ENCODE data around the gene FHOD1. TPM values are rescaled to one million over a fixed set of nuclear protein-coding genes. Genes with fewer than 3 reads are reported as not detected.

FHOD1 gene
- total RNA-seq, 2 experiments from 2014 or later, result 16.5 to 55.0 TPM

DNA sequence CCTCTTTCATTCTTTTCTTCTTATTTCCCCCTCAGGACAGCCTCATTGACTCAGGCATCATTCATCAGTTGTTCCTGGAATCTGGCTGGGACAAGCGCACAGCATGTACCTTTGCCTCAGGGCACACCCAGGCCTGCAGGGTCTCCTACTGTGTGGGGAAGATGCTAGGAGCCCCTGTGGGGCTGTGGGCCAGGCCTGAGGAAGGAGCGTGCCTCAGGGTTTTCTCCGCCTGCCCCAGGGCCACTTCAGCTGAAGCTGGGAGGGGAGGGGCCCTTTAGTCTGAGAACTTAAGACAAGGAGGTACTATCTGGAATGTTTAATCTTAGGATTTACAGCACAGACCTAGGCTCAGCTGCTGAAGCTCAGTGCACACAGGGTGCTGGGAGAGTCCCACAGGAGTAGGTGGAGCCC, 40.4 kb downstream of the FHOD1 start:
- Histone ChIP-seq H3K9me2 (ENCODE audit: insufficient read depth, low read length) (no peaks in the 10 kb centered on the region), H3K36me3 (ENCODE audit: insufficient read depth, low read length) (peaks cover 27% of the 10 kb centered on the region), H3K79me2 (ENCODE audit: insufficient read depth, low read depth, low read length) (no peaks in the 10 kb centered on the region), H3K4me3 (ENCODE audit: low read depth, low read length, poor library complexity, severe bottlenecking) (no peak overlapping the region), H4K20me1 (ENCODE audit: insufficient read depth, low read length) (no peaks in the 10 kb centered on the region), H3K9me3 (ENCODE audit: low read length) (no peaks in the 10 kb centered on the region), H2AFZ (ENCODE audit: low read length) (no peak overlapping the region), H3K4me2 (ENCODE audit: low read length) (no peak overlapping the region), H3K27ac (ENCODE audit: low read depth, low read length, poor library complexity, severe bottlenecking) (no peak overlapping the region), H3K4me1 (ENCODE audit: insufficient read depth, low read length, poor library complexity, severe bottlenecking) (no peaks in the 10 kb centered on the region)
- ChIA-PET POLR2A (no interaction called here), CTCF (ENCODE audit: unreplicated experiment) (no interaction called here)
- TF ChIP-seq EZH2phosphoT487 (IDR thresholded peaks at IDR 0.05; ENCODE audit: borderline replicate concordance, low read depth, low read length), result no peak
- TF ChIP-seq CTCF (conservative IDR thresholded peaks at IDR 0.05; ENCODE audit: low read length), result no peak
- BruUV-seq (replicated peaks), result no TSS peak
- intact Hi-C loops (cut with micrococcal nuclease; ENCODE audit: unreplicated experiment), result no loop called here
- no peak for DNase-seq (ENCODE audit: low spot score)

DNA sequence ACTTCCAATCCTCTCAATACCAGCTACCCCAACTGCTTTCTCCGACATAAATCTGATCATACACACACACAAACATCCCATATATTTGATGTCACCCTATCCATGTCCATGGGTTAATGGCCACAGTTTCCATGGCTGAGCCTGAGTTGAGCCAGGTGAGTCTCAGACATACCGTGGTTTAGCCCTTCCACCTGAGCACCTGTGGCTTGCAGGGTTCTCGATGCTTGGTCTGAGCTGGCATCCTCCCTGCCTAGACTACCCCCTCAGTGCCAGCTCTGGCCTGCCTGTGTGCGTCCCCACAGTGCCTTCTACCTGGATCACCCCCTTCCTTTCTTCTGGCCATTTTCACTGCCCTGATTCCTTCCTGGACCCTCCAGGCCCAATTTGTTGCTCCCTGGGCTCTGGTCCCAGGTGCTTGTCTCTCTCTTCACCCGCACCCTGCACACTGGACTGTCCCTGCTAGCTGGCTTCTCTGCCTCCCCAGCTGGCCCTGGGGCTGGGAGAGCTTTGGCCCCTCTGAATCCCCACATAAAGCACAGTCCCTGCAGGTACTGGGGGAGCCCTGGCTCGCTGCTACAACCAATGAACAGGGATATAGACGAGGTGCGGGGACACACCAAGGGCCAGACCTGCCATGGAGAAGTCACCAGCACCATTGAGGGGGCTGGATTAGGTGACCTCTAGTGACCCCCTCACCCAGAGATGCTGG, 41.0 kb downstream of the FHOD1 start:
- intact Hi-C loops (cut with micrococcal nuclease; ENCODE audit: unreplicated experiment), result no loop called here
- no peaks in the 10 kb centered on the region for H3K79me2 ChIP-seq (ENCODE audit: insufficient read depth, low read depth, low read length)
- peaks cover 33% of the 10 kb centered on the region for H3K36me3 ChIP-seq (ENCODE audit: insufficient read depth, low read length)
- no peak for DNase-seq (ENCODE audit: low spot score)
- no peaks in the 10 kb centered on the region for H3K9me2 ChIP-seq (ENCODE audit: insufficient read depth, low read length)
- TF ChIP-seq CTCF (conservative IDR thresholded peaks at IDR 0.05; ENCODE audit: low read length) (no peak), EZH2phosphoT487 (IDR thresholded peaks at IDR 0.05; ENCODE audit: borderline replicate concordance, low read depth, low read length) (no peak)
- no peak overlapping the region for H3K4me3 ChIP-seq (ENCODE audit: low read depth, low read length, poor library complexity, severe bottlenecking)
- H3K4me1 ChIP-seq (ENCODE audit: insufficient read depth, low read length, poor library complexity, severe bottlenecking), result no peaks in the 10 kb centered on the region
- no peak overlapping the region for H3K27ac ChIP-seq (ENCODE audit: low read depth, low read length, poor library complexity, severe bottlenecking)
- no peak overlapping the region for H3K4me2 ChIP-seq (ENCODE audit: low read length)
- CTCF ChIA-PET (ENCODE audit: unreplicated experiment), result no interaction called here
- BruUV-seq (replicated peaks), result TSS peak; percentile 54
- POLR2A ChIA-PET, result no interaction called here
- H2AFZ ChIP-seq (ENCODE audit: low read length), result no peak overlapping the region
- H3K9me3 ChIP-seq (ENCODE audit: low read length), result no peaks in the 10 kb centered on the region
- H4K20me1 ChIP-seq (ENCODE audit: insufficient read depth, low read length), result no peaks in the 10 kb centered on the region

GRCh38 chr16:67204076-67204475, 43.2 kb downstream of the FHOD1 start:
- no peaks in the 10 kb centered on the region for H3K79me2 ChIP-seq (ENCODE audit: insufficient read depth, low read depth, low read length)
- H3K27ac ChIP-seq (ENCODE audit: low read depth, low read length, poor library complexity, severe bottlenecking), result no peak overlapping the region
- ChIA-PET POLR2A (no interaction called here), CTCF (ENCODE audit: unreplicated experiment) (interaction anchor here (0.6 kb wide), 1 partner anchor 337 kb away, joined by 3 read pairs; no protein-coding TSS in a partner anchor)
- TF ChIP-seq CTCF (conservative IDR thresholded peaks at IDR 0.05; ENCODE audit: low read length), result no peak
- no peak for TF ChIP-seq EZH2phosphoT487 (IDR thresholded peaks at IDR 0.05; ENCODE audit: borderline replicate concordance, low read depth, low read length)
- no peak for DNase-seq (ENCODE audit: low spot score)
- no peaks in the 10 kb centered on the region for H3K9me3 ChIP-seq (ENCODE audit: low read length)
- H3K36me3 ChIP-seq (ENCODE audit: insufficient read depth, low read length), result peaks cover 50% of the 10 kb centered on the region
- H3K4me3 ChIP-seq (ENCODE audit: low read depth, low read length, poor library complexity, severe bottlenecking), result no peak overlapping the region
- H3K4me2 ChIP-seq (ENCODE audit: low read length), result no peak overlapping the region
- H2AFZ ChIP-seq (ENCODE audit: low read length), result no peak overlapping the region
- intact Hi-C loops (cut with micrococcal nuclease; ENCODE audit: unreplicated experiment), result no loop called here
- no peaks in the 10 kb centered on the region for H3K9me2 ChIP-seq (ENCODE audit: insufficient read depth, low read length)
- H3K4me1 ChIP-seq (ENCODE audit: insufficient read depth, low read length, poor library complexity, severe bottlenecking), result no peaks in the 10 kb centered on the region
- BruUV-seq (replicated peaks), result no TSS peak
- H4K20me1 ChIP-seq (ENCODE audit: insufficient read depth, low read length), result no peaks in the 10 kb centered on the region

Measured in OCI-LY7 (cell line).